Esophagus (tissue), 2 donors: ENCODE data around the gene PLCB1. TPM values are rescaled to one million over a fixed set of nuclear protein-coding genes. Genes with fewer than 3 reads are reported as not detected.
"Not testable (repeated sequence)": the region's sequence is repeated elsewhere in the genome, so short reads cannot be mapped to it uniquely, and the experiment has no call there.

Experiments used
- H3K27ac ChIP-seq, 2 donors: one replicate each; pipeline ENCODE4 v1.5.1; 2013; ENCODE audit warnings: low read depth in 2 of 2, mild to moderate bottlenecking in 2 of 2, inconsistent platforms in 1 of 2, low read length in 1 of 2, moderate library complexity in 1 of 2
- H3K27me3 ChIP-seq, 2 donors: one replicate each; pipeline ENCODE4 v1.6.1; 2013; ENCODE audit warnings: low read length in 2 of 2, control low read depth in 1 of 2, mild to moderate bottlenecking in 1 of 2; ENCODE audit not compliant: insufficient read depth in 2 of 2, control insufficient read depth in 1 of 2
- H3K36me3 ChIP-seq, 2 donors: one replicate each; pipeline ENCODE4 v1.6.1; 2013; ENCODE audit warnings: low read length in 1 of 2; ENCODE audit not compliant: control insufficient read depth in 2 of 2, insufficient read depth in 2 of 2
- H3K4me1 ChIP-seq, 2 donors: one replicate each; pipeline ENCODE4 v1.6.1; 2013; ENCODE audit warnings: low read length in 1 of 2; ENCODE audit not compliant: control insufficient read depth in 2 of 2, insufficient read depth in 2 of 2
- H3K4me3 ChIP-seq, 2 donors: one replicate each; pipeline ENCODE4 v1.5.1; 2013; ENCODE audit warnings: low read length in 2 of 2, mild to moderate bottlenecking in 2 of 2, low read depth in 1 of 2, moderate library complexity in 1 of 2
- H3K9me3 ChIP-seq, 2 donors: one replicate each; pipeline ENCODE4 v1.6.1; 2013; ENCODE audit warnings: mild to moderate bottlenecking in 2 of 2, low read depth in 1 of 2, low read length in 1 of 2, moderate library complexity in 1 of 2; ENCODE audit not compliant: control insufficient read depth in 2 of 2, insufficient read depth in 1 of 2
- WGBS, 2 donors: extraction: QIAGEN DNeasy Blood & Tissue Kit; methylation state at CpG; one replicate each; pipeline ENCODE4 v1.1.7; 2013; 5-methylcytosine and 5-hydroxymethylcytosine counted together
- polyA plus RNA-seq, 2 donors: library from polyadenylated mRNA; stranded (reverse); fragments of 200-250 nt; gene quantifications; one replicate each; pipeline ENCODE4 v1.2.3, GENCODE V29; 2013
- donor health status: healthy with polysubstance abuse.
- donor health status: Bipolar disorder and iron deficiency.

Gene PLCB1
- polyA plus RNA-seq, 2 donors, result 1.7 to 3.0 TPM

- Histone ChIP-seq H3K27ac (no peak overlapping the region), H3K27me3 (no peaks in the 10 kb centered on the region), H3K9me3 (no peaks in the 10 kb centered on the region), H3K4me1 (no peaks in the 10 kb centered on the region), H3K4me3 (no peak overlapping the region), H3K36me3 (no peaks in the 10 kb centered on the region)
- 90 to 91% methylated on average over 4 of the region's 4 CpGs for WGBS, 2 donors
Observed at GRCh38 chr20:8425802-8426201, 293.7 kb downstream of the PLCB1 start.

GRCh38 chr20:8427419-8428040, 295.5 kb downstream of the PLCB1 start:
- Histone ChIP-seq H3K4me1 (peaks cover 0 to 4% of the 10 kb centered on the region in 2 donors), H3K4me3 (no peak overlapping the region), H3K36me3 (no peaks in the 10 kb centered on the region), H3K27me3 (no peaks in the 10 kb centered on the region), H3K27ac (no peak overlapping the region), H3K9me3 (no peaks in the 10 kb centered on the region)
- 74 to 84% methylated on average over 2 of the region's 2 CpGs for WGBS, 2 donors

GRCh38 chr20:8428988-8429387, 296.9 kb downstream of the PLCB1 start:
- Histone ChIP-seq H3K27ac (no peak overlapping the region), H3K4me1 (peaks cover 0 to 4% of the 10 kb centered on the region in 2 donors), H3K4me3 (no peak overlapping the region), H3K9me3 (no peaks in the 10 kb centered on the region), H3K27me3 (no peaks in the 10 kb centered on the region), H3K36me3 (no peaks in the 10 kb centered on the region)
- WGBS, 2 donors, result 75 to 84% methylated on average over 3 of the region's 3 CpGs

GRCh38 chr20:8431538-8432434, 299.7 kb downstream of the PLCB1 start:
- no peaks in the 10 kb centered on the region for H3K9me3 ChIP-seq
- WGBS, 2 donors, result 64 to 66% methylated on average over 11 of the region's 11 CpGs
- H3K36me3 ChIP-seq, result no peaks in the 10 kb centered on the region
- H3K4me3 ChIP-seq, result no peak overlapping the region
- H3K27ac ChIP-seq, result no peak overlapping the region
- H3K4me1 ChIP-seq, result peaks cover 0 to 4% of the 10 kb centered on the region in 2 donors
- H3K27me3 ChIP-seq, result no peaks in the 10 kb centered on the region

GRCh38 chr20:8432435-8433148, 300.5 kb downstream of the PLCB1 start:
- Histone ChIP-seq H3K27ac (peak overlapping the region in 1 of 2 donors; percentile 1), H3K27me3 (no peaks in the 10 kb centered on the region), H3K4me3 (no peak overlapping the region), H3K36me3 (no peaks in the 10 kb centered on the region), H3K9me3 (no peaks in the 10 kb centered on the region), H3K4me1 (peaks cover 0 to 4% of the 10 kb centered on the region in 2 donors)
- 44 to 54% methylated on average over 7 of the region's 7 CpGs for WGBS, 2 donors

GRCh38 chr20:8433291-8433690, 301.2 kb downstream of the PLCB1 start:
- WGBS, 2 donors, result 68 to 71% methylated on average over 3 of the region's 3 CpGs
- peaks cover 0 to 4% of the 10 kb centered on the region in 2 donors for H3K4me1 ChIP-seq
- no peak overlapping the region for H3K27ac ChIP-seq
- no peaks in the 10 kb centered on the region for H3K36me3 ChIP-seq
- H3K4me3 ChIP-seq, result no peak overlapping the region
- no peaks in the 10 kb centered on the region for H3K9me3 ChIP-seq
- H3K27me3 ChIP-seq, result no peaks in the 10 kb centered on the region

GRCh38 chr20:8434326-8434876, 302.3 kb downstream of the PLCB1 start:
- H3K4me1 ChIP-seq, result peaks cover 0 to 4% of the 10 kb centered on the region in 2 donors
- no peaks in the 10 kb centered on the region for H3K36me3 ChIP-seq
- no peak overlapping the region for H3K27ac ChIP-seq
- no peaks in the 10 kb centered on the region for H3K27me3 ChIP-seq
- WGBS, 2 donors, result 80 to 91% methylated on average over 2 of the region's 2 CpGs
- no peak overlapping the region for H3K4me3 ChIP-seq
- H3K9me3 ChIP-seq, result no peaks in the 10 kb centered on the region

GRCh38 chr20:8435285-8436035, 303.4 kb downstream of the PLCB1 start:
- WGBS, 2 donors, result 72 to 85% methylated on average over 5 of the region's 5 CpGs
- Histone ChIP-seq H3K4me3 (no peak overlapping the region), H3K36me3 (no peaks in the 10 kb centered on the region)

GRCh38 chr20:8436938-8437337, 304.9 kb downstream of the PLCB1 start:
- 87 to 91% methylated on average over 5 of the region's 5 CpGs for WGBS, 2 donors

More at GRCh38 chr20:8435285-8436035, 303.4 kb downstream of the PLCB1 start:
- H3K4me1 ChIP-seq, result peaks cover 0 to 4% of the 10 kb centered on the region in 2 donors
- no peak overlapping the region for H3K27ac ChIP-seq
- H3K9me3 ChIP-seq, result no peaks in the 10 kb centered on the region
- H3K27me3 ChIP-seq, result no peaks in the 10 kb centered on the region

More at GRCh38 chr20:8436938-8437337, 304.9 kb downstream of the PLCB1 start:
- H3K4me3 ChIP-seq, H3K27ac ChIP-seq, H3K9me3 ChIP-seq, H3K4me1 ChIP-seq, H3K36me3 ChIP-seq, H3K27me3 ChIP-seq: not testable (repeated sequence)
